Fibroblast of lung (primary cell): ENCODE measurements around the gene HSPA2. TPM values are rescaled to one million over a fixed set of nuclear protein-coding genes. Genes with fewer than 3 reads are reported as not detected.
"Not testable (repeated sequence)": the region's sequence is repeated elsewhere in the genome, so short reads cannot be mapped to it uniquely, and the experiment has no call there.

ENCODE experiments used
- DNase-seq, 2 donors: peaks; one replicate each; pipeline versions ENCODE4 v3.0.0 to v3.0.0-alpha.2; 2010; ENCODE audit warnings: low read depth in 2 of 2
- H2AFZ ChIP-seq: 2 replicates; pipeline ENCODE4 v1.5.1; 2012; ENCODE audit warnings: low read length, control low read depth, inconsistent platforms
- H3K27ac ChIP-seq: 2 replicates; pipeline ENCODE4 v1.5.1; 2011; ENCODE audit warnings: low read length, control low read depth; ENCODE audit not compliant: insufficient read depth
- H3K27me3 ChIP-seq: 2 replicates; pipeline ENCODE4 v1.5.1; 2011; ENCODE audit warnings: mild to moderate bottlenecking, low read length; ENCODE audit not compliant: control insufficient read depth, insufficient read depth
- H3K36me3 ChIP-seq: 2 replicates; pipeline ENCODE4 v1.5.1; 2011; ENCODE audit warnings: low read length; ENCODE audit not compliant: control insufficient read depth, insufficient read depth
- H3K4me1 ChIP-seq: 2 replicates; pipeline ENCODE4 v1.5.1; 2011; ENCODE audit warnings: low read length; ENCODE audit not compliant: control insufficient read depth, insufficient read depth; ENCODE audit errors: extremely low read depth
- H3K4me2 ChIP-seq: 2 replicates; pipeline ENCODE4 v1.5.1; 2011; ENCODE audit warnings: low read length, control low read depth; ENCODE audit not compliant: insufficient read depth; ENCODE audit errors: extremely low read depth
- H3K4me3 ChIP-seq, 4 experiments: fragments of 200-600 bp in 1 of 4; sonication (generic) in 1 of 4; replicated peaks in 1 of 4; 2 replicates each; pipeline ENCODE4 v1.5.1; 2011 to 2016; ENCODE audit warnings: low read length in 4 of 4, low read depth in 3 of 4, mild to moderate bottlenecking in 3 of 4, control low read depth in 2 of 4, inconsistent platforms in 1 of 4, mixed read lengths in 1 of 4; ENCODE audit not compliant: insufficient read depth in 1 of 4; ENCODE audit errors: control extremely low read depth in 1 of 4
- H3K79me2 ChIP-seq: 2 replicates; pipeline ENCODE4 v1.5.1; 2012; ENCODE audit warnings: mild to moderate bottlenecking, low read length, inconsistent platforms; ENCODE audit not compliant: control insufficient read depth, insufficient read depth
- H3K9ac ChIP-seq: 2 replicates; pipeline ENCODE4 v1.5.1; 2011; ENCODE audit warnings: mild to moderate bottlenecking, low read length, control low read depth; ENCODE audit not compliant: insufficient read depth
- H3K9me3 ChIP-seq: 2 replicates; pipeline ENCODE4 v1.5.1; 2012; ENCODE audit warnings: low read depth, low read length; ENCODE audit not compliant: control insufficient read depth, insufficient read depth
- H4K20me1 ChIP-seq: 2 replicates; pipeline ENCODE4 v1.5.1; 2011; ENCODE audit warnings: low read length; ENCODE audit not compliant: control insufficient read depth, insufficient read depth; ENCODE audit errors: extremely low read depth
- CTCF ChIP-seq, 2 donors: IDR thresholded peaks in 1 of 2; conservative IDR thresholded peaks in 1 of 2; 1 replicate in 1 of 2; 2 replicates in 1 of 2; pipeline ENCODE4 v1.5.1; 2011 to 2012; ENCODE audit warnings: low read length in 2 of 2, control low read depth in 1 of 2, inconsistent platforms in 1 of 2, low read depth in 1 of 2, mild to moderate bottlenecking in 1 of 2
- EZH2 ChIP-seq: IDR thresholded peaks from 2 replicates; pipeline ENCODE4 v1.5.1; 2012; ENCODE audit warnings: low read length, control low read depth, mild to moderate bottlenecking; ENCODE audit errors: missing control alignments
- polyA plus RNA-seq, 2 donors: library from polyadenylated mRNA; depleted of rRNA in 1 of 2; stranded (reverse) in 1 of 2; unstranded in 1 of 2; fragments of >200 nt; gene quantifications; 2 replicates each; pipeline ENCODE4 v1.2.1, GENCODE V29; 2011 to 2012; ENCODE audit warnings: missing spikeins in 1 of 2
- total RNA-seq: library from RNA; depleted of rRNA; stranded (reverse); fragments of >200 nt; gene quantifications from 2 replicates; pipeline ENCODE4 v1.2.1, GENCODE V29; 2014

HSPA2 gene
- total and polyA plus RNA-seq, 2 donors (not counting 1 experiment from before 2014, with no cell fraction given) = 9.9 to 50.0 TPM

- no peak overlapping the region for H3K27ac ChIP-seq
- TF ChIP-seq EZH2 (no peak), CTCF (conservative IDR thresholded peaks at IDR 0.05 in 1 of 2, IDR thresholded peaks at IDR 0.05 in 1 of 2; ENCODE audit: low read depth in 1 of 2, low read length in 2 of 2) (no peak)
- H3K36me3 ChIP-seq = no peaks in the 10 kb centered on the region
- no peak for DNase-seq
- H3K79me2 ChIP-seq = peaks cover 91% of the 10 kb centered on the region
- no peaks in the 10 kb centered on the region for H3K9me3 ChIP-seq
- H3K4me2 ChIP-seq = no peak overlapping the region
- no peak overlapping the region for H3K4me3 ChIP-seq
- H3K27me3 ChIP-seq = no peaks in the 10 kb centered on the region
- no peak overlapping the region for H2AFZ ChIP-seq
- no peaks in the 10 kb centered on the region for H3K4me1 ChIP-seq
- H4K20me1 ChIP-seq = peaks cover 8% of the 10 kb centered on the region
- no peak overlapping the region for H3K9ac ChIP-seq
These were observed 27.3 kb upstream of the HSPA2 start for GRCh38 chr14:64513271-64513670.

- no peak for TF ChIP-seq EZH2
- TF ChIP-seq CTCF (conservative IDR thresholded peaks at IDR 0.05 in 1 of 2, IDR thresholded peaks at IDR 0.05 in 1 of 2; ENCODE audit: low read depth in 1 of 2, low read length in 2 of 2) = no peak
- H3K4me2 ChIP-seq = no peak overlapping the region
These were observed 25.5 kb upstream of the HSPA2 start for GRCh38 chr14:64515053-64515452.

GRCh38 chr14:64516969-64517368, 23.6 kb upstream of the HSPA2 start:
- Histone ChIP-seq H3K4me2 (no peak overlapping the region), H3K4me3 (no peak overlapping the region), H3K4me1 (no peaks in the 10 kb centered on the region), H3K9me3 (no peaks in the 10 kb centered on the region), H3K36me3 (peaks cover 5% of the 10 kb centered on the region), H3K27ac (no peak overlapping the region), H3K9ac (no peak overlapping the region), H4K20me1 (peaks cover 8% of the 10 kb centered on the region), H2AFZ (no peak overlapping the region), H3K27me3 (no peaks in the 10 kb centered on the region), H3K79me2 (peaks cover 86% of the 10 kb centered on the region)
- DNase-seq = no peak
- TF ChIP-seq CTCF (conservative IDR thresholded peaks at IDR 0.05 in 1 of 2, IDR thresholded peaks at IDR 0.05 in 1 of 2; ENCODE audit: low read depth in 1 of 2, low read length in 2 of 2) (no peak), EZH2 (no peak)

More at GRCh38 chr14:64515053-64515452, 25.5 kb upstream of the HSPA2 start:
- Histone ChIP-seq H3K79me2 (peaks cover 89% of the 10 kb centered on the region), H3K9ac (no peak overlapping the region), H4K20me1 (peaks cover 8% of the 10 kb centered on the region), H3K9me3 (no peaks in the 10 kb centered on the region), H3K4me3 (no peak overlapping the region), H2AFZ (no peak overlapping the region), H3K27ac (no peak overlapping the region), H3K27me3 (no peaks in the 10 kb centered on the region), H3K36me3 (no peaks in the 10 kb centered on the region), H3K4me1 (no peaks in the 10 kb centered on the region)
- DNase-seq = no peak

- not testable (repeated sequence) for H3K27me3 ChIP-seq, H3K36me3 ChIP-seq, H3K27ac ChIP-seq, H4K20me1 ChIP-seq, H2AFZ ChIP-seq, H3K4me2 ChIP-seq, H3K9me3 ChIP-seq, DNase-seq, H3K4me3 ChIP-seq, H3K4me1 ChIP-seq, H3K9ac ChIP-seq
- peaks cover 82% of the 10 kb centered on the region for H3K79me2 ChIP-seq
These were observed 22.9 kb upstream of the HSPA2 start for GRCh38 chr14:64517667-64518066.
